GM23338 (cell line): ENCODE data around the gene SPRED3.

ENCODE experiments used
- CREB1 ChIP-seq: fragments of 250-450 bp; sonication (Bioruptor Pico); IDR thresholded peaks from 2 replicates; pipeline ENCODE4 v1.5.0; 2020; ENCODE audit warnings: low read depth, mild to moderate bottlenecking, moderate library complexity
- EZH2 ChIP-seq: fragments of 200-600 bp; sonication (generic); IDR thresholded peaks from one replicate; pipeline ENCODE4 v1.8.0; 2017; ENCODE audit warnings: antibody characterized with exemption, mild to moderate bottlenecking, low read depth; ENCODE audit not compliant: unreplicated experiment
- EZH2phosphoT487 ChIP-seq: fragments of 200-600 bp; sonication (generic); IDR thresholded peaks from one replicate; pipeline ENCODE4 v1.8.1; 2018; ENCODE audit warnings: antibody characterized with exemption; ENCODE audit not compliant: unreplicated experiment
- JUNB ChIP-seq: IDR thresholded peaks from one replicate; pipeline ENCODE4 v1.6.1; 2016; ENCODE audit warnings: antibody characterized with exemption; ENCODE audit not compliant: unreplicated experiment
- POLR2AphosphoS5 ChIP-seq: IDR thresholded peaks from 2 replicates; pipeline ENCODE4 v1.6.1; 2016; ENCODE audit warnings: antibody characterized with exemption, low read depth
- STAT1 ChIP-seq: IDR thresholded peaks from one replicate; pipeline ENCODE4 v1.6.1; 2016; ENCODE audit warnings: antibody characterized with exemption; ENCODE audit not compliant: unreplicated experiment
- ZNF114 ChIP-seq: fragments of 250-450 bp; sonication (Bioruptor Pico); IDR thresholded peaks from 2 replicates; pipeline ENCODE4 v1.5.0; 2020; ENCODE audit warnings: mild to moderate bottlenecking, moderate library complexity
- ZNF331 ChIP-seq: fragments of 250-450 bp; sonication (Bioruptor Pico); IDR thresholded peaks from 2 replicates; pipeline ENCODE4 v1.5.0; 2020; ENCODE audit warnings: low read depth, mild to moderate bottlenecking, moderate library complexity
- TF ChIP-seq, protein P1 (sequence below), 2 experiments: fragments of 200-600 bp in 1 of 2; sonication (generic) in 1 of 2; conservative IDR thresholded peaks; 2 replicates each; pipeline versions ENCODE4 v1.5.1 to v1.6.1; 2016 to 2017; ENCODE audit warnings: antibody characterized with exemption in 2 of 2, low read depth in 2 of 2, mild to moderate bottlenecking in 2 of 2, moderate library complexity in 1 of 2
- TF ChIP-seq, protein P2 (sequence below): IDR thresholded peaks from one replicate; pipeline ENCODE4 v1.6.1; 2018; ENCODE audit warnings: antibody characterized with exemption; ENCODE audit not compliant: unreplicated experiment
- TF ChIP-seq, protein P3 (sequence below): IDR thresholded peaks from 2 replicates; pipeline ENCODE4 v1.6.1; 2016; ENCODE audit warnings: antibody characterized with exemption
- TF ChIP-seq, protein P4 (sequence below): fragments of 250-450 bp; sonication (Bioruptor Pico); IDR thresholded peaks from 2 replicates; pipeline ENCODE4 v1.5.0; 2020; ENCODE audit warnings: mild to moderate bottlenecking, moderate library complexity

DNA sequence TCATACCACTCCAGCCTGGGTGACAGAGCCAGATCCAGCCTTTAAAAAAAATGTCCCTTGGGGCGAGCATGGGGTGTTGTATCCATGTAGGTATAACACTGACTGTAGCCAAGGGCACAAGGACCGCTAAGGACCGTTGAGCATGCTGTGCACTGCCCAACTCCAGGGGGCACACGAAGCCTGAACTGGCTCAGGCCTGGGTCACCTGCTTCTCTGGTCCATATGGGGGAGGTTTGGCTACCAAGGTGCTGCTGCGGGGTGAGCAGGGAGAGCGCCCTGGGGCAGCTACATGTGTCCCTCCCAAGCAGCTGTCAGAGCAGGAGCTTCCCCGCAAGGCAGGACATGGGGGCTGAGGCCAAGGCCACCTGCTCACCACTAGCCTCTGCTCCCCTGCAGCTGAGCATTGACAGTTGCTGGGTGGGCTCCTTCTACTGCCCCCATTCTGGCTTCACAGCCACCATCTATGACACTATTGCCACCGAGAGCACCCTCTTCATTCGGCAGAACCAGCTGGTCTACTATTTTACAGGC, 36.6 kb upstream of the SPRED3 start:
- TF ChIP-seq, protein P1, sequence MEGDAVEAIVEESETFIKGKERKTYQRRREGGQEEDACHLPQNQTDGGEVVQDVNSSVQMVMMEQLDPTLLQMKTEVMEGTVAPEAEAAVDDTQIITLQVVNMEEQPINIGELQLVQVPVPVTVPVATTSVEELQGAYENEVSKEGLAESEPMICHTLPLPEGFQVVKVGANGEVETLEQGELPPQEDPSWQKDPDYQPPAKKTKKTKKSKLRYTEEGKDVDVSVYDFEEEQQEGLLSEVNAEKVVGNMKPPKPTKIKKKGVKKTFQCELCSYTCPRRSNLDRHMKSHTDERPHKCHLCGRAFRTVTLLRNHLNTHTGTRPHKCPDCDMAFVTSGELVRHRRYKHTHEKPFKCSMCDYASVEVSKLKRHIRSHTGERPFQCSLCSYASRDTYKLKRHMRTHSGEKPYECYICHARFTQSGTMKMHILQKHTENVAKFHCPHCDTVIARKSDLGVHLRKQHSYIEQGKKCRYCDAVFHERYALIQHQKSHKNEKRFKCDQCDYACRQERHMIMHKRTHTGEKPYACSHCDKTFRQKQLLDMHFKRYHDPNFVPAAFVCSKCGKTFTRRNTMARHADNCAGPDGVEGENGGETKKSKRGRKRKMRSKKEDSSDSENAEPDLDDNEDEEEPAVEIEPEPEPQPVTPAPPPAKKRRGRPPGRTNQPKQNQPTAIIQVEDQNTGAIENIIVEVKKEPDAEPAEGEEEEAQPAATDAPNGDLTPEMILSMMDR (conservative IDR thresholded peaks at IDR 0.05; ENCODE audit: low read depth in 2 of 2) = peak in 1 of 2 experiments; percentile 20; a peak in 2 of 4 replicates
- TF ChIP-seq EZH2phosphoT487 = no peak
- no peak for TF ChIP-seq EZH2
- no peak for TF ChIP-seq CREB1 (CRISPR knock-in tag)
- no peak for TF ChIP-seq POLR2AphosphoS5
- TF ChIP-seq JUNB = no peak
- TF ChIP-seq, protein P2, sequence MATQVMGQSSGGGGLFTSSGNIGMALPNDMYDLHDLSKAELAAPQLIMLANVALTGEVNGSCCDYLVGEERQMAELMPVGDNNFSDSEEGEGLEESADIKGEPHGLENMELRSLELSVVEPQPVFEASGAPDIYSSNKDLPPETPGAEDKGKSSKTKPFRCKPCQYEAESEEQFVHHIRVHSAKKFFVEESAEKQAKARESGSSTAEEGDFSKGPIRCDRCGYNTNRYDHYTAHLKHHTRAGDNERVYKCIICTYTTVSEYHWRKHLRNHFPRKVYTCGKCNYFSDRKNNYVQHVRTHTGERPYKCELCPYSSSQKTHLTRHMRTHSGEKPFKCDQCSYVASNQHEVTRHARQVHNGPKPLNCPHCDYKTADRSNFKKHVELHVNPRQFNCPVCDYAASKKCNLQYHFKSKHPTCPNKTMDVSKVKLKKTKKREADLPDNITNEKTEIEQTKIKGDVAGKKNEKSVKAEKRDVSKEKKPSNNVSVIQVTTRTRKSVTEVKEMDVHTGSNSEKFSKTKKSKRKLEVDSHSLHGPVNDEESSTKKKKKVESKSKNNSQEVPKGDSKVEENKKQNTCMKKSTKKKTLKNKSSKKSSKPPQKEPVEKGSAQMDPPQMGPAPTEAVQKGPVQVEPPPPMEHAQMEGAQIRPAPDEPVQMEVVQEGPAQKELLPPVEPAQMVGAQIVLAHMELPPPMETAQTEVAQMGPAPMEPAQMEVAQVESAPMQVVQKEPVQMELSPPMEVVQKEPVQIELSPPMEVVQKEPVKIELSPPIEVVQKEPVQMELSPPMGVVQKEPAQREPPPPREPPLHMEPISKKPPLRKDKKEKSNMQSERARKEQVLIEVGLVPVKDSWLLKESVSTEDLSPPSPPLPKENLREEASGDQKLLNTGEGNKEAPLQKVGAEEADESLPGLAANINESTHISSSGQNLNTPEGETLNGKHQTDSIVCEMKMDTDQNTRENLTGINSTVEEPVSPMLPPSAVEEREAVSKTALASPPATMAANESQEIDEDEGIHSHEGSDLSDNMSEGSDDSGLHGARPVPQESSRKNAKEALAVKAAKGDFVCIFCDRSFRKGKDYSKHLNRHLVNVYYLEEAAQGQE = no peak
- TF ChIP-seq, protein P3, sequence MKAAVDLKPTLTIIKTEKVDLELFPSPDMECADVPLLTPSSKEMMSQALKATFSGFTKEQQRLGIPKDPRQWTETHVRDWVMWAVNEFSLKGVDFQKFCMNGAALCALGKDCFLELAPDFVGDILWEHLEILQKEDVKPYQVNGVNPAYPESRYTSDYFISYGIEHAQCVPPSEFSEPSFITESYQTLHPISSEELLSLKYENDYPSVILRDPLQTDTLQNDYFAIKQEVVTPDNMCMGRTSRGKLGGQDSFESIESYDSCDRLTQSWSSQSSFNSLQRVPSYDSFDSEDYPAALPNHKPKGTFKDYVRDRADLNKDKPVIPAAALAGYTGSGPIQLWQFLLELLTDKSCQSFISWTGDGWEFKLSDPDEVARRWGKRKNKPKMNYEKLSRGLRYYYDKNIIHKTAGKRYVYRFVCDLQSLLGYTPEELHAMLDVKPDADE = no peak
- no peak for TF ChIP-seq ZNF331
- no peak for TF ChIP-seq ZNF114
- TF ChIP-seq STAT1 = no peak
- TF ChIP-seq, protein P4, sequence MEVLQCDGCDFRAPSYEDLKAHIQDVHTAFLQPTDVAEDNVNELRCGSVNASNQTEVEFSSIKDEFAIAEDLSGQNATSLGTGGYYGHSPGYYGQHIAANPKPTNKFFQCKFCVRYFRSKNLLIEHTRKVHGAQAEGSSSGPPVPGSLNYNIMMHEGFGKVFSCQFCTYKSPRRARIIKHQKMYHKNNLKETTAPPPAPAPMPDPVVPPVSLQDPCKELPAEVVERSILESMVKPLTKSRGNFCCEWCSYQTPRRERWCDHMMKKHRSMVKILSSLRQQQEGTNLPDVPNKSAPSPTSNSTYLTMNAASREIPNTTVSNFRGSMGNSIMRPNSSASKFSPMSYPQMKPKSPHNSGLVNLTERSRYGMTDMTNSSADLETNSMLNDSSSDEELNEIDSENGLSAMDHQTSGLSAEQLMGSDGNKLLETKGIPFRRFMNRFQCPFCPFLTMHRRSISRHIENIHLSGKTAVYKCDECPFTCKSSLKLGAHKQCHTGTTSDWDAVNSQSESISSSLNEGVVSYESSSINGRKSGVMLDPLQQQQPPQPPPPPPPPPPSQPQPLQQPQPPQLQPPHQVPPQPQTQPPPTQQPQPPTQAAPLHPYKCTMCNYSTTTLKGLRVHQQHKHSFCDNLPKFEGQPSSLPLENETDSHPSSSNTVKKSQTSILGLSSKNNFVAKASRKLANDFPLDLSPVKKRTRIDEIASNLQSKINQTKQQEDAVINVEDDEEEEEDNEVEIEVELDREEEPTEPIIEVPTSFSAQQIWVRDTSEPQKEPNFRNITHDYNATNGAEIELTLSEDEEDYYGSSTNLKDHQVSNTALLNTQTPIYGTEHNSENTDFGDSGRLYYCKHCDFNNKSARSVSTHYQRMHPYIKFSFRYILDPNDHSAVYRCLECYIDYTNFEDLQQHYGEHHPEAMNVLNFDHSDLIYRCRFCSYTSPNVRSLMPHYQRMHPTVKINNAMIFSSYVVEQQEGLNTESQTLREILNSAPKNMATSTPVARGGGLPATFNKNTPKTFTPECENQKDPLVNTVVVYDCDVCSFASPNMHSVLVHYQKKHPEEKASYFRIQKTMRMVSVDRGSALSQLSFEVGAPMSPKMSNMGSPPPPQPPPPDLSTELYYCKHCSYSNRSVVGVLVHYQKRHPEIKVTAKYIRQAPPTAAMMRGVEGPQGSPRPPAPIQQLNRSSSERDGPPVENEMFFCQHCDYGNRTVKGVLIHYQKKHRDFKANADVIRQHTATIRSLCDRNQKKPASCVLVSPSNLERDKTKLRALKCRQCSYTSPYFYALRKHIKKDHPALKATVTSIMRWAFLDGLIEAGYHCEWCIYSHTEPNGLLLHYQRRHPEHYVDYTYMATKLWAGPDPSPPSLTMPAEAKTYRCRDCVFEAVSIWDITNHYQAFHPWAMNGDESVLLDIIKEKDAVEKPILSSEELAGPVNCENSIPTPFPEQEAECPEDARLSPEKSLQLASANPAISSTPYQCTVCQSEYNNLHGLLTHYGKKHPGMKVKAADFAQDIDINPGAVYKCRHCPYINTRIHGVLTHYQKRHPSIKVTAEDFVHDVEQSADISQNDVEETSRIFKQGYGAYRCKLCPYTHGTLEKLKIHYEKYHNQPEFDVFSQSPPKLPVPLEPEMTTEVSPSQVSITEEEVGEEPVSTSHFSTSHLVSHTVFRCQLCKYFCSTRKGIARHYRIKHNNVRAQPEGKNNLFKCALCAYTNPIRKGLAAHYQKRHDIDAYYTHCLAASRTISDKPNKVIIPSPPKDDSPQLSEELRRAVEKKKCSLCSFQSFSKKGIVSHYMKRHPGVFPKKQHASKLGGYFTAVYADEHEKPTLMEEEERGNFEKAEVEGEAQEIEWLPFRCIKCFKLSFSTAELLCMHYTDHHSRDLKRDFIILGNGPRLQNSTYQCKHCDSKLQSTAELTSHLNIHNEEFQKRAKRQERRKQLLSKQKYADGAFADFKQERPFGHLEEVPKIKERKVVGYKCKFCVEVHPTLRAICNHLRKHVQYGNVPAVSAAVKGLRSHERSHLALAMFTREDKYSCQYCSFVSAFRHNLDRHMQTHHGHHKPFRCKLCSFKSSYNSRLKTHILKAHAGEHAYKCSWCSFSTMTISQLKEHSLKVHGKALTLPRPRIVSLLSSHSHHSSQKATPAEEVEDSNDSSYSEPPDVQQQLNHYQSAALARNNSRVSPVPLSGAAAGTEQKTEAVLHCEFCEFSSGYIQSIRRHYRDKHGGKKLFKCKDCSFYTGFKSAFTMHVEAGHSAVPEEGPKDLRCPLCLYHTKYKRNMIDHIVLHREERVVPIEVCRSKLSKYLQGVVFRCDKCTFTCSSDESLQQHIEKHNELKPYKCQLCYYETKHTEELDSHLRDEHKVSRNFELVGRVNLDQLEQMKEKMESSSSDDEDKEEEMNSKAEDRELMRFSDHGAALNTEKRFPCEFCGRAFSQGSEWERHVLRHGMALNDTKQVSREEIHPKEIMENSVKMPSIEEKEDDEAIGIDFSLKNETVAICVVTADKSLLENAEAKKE (CRISPR knock-in tag) = no peak
